NCI-H510A (cell line): Measurements from ENCODE around the gene KLHL18.
"Not testable (repeated sequence)": the region's sequence is repeated elsewhere in the genome, so short reads cannot be mapped to it uniquely, and the experiment has no call there.

Source experiments
- DNase-seq: peaks from one replicate; lab custom pipeline; 2025; lab: John Stamatoyannopoulos, UW

The KLHL18 gene

GRCh38 chr3:47314056-47314764 lies 31.5 kb downstream of the KLHL18 start:
- DNase-seq: no peak

- DNase-seq: no peak
These were observed 32.4 kb downstream of the KLHL18 start for GRCh38 chr3:47315069-47315647.

GRCh38 chr3:47316151-47316550 lies 33.4 kb downstream of the KLHL18 start:
- DNase-seq: not testable (repeated sequence)

- no peak for DNase-seq
These were observed 36.2 kb downstream of the KLHL18 start for GRCh38 chr3:47318916-47319315.

GRCh38 chr3:47319956-47320355 lies 37.2 kb downstream of the KLHL18 start:
- DNase-seq: no peak

GRCh38 chr3:47323431-47324277 lies 40.9 kb downstream of the KLHL18 start:
- no peak for DNase-seq

GRCh38 chr3:47324278-47324865 lies 41.6 kb downstream of the KLHL18 start:
- DNase-seq: peak; percentile 20

GRCh38 chr3:47333907-47334306 lies 51.2 kb downstream of the KLHL18 start:
- no peak for DNase-seq

GRCh38 chr3:47337656-47338055 lies 54.9 kb downstream of the KLHL18 start:
- DNase-seq: no peak

GRCh38 chr3:47339951-47340350 lies 57.2 kb downstream of the KLHL18 start:
- no peak for DNase-seq

- DNase-seq: no peak
These were observed 58.1 kb downstream of the KLHL18 start for GRCh38 chr3:47340866-47341265.

GRCh38 chr3:47342151-47342550 lies 59.4 kb downstream of the KLHL18 start:
- DNase-seq: no peak

- DNase-seq: no peak
These were observed 60.1 kb downstream of the KLHL18 start for GRCh38 chr3:47342812-47343211.

- no peak for DNase-seq
These were observed 60.8 kb downstream of the KLHL18 start for GRCh38 chr3:47343471-47343971.

GRCh38 chr3:47344971-47345370 lies 62.2 kb downstream of the KLHL18 start:
- DNase-seq: no peak

- DNase-seq: no peak
These were observed 64.6 kb downstream of the KLHL18 start for GRCh38 chr3:47347217-47347801.

- DNase-seq: no peak
These were observed 65.8 kb downstream of the KLHL18 start for GRCh38 chr3:47348411-47349154.

GRCh38 chr3:47355010-47355409 lies 72.3 kb downstream of the KLHL18 start:
- no peak for DNase-seq

- no peak for DNase-seq
These were observed 73.5 kb downstream of the KLHL18 start for GRCh38 chr3:47356201-47356600.

GRCh38 chr3:47359323-47359722 lies 76.6 kb downstream of the KLHL18 start:
- DNase-seq: no peak

- DNase-seq: not testable (repeated sequence)
These were observed 77.4 kb downstream of the KLHL18 start for GRCh38 chr3:47360110-47360517.
